OCI-LY7 (cell line): Measurements from ENCODE around the gene TRNT1. TPM values are rescaled to one million over a fixed set of nuclear protein-coding genes. Genes with fewer than 3 reads are reported as not detected.

Experiments used
- BruUV-seq: library from RNA; stranded (reverse); fragments of 400-500 nt; replicated peaks from 2 replicates; lab custom pipeline; 2021; lab: Mats Ljungman, UMichigan
- CTCF ChIA-PET: fragments of 300-600 bp; sonication (Branson Sonifier 250); formaldehyde crosslinking; loops from one replicate; lab custom pipeline; 2022; ENCODE audit warnings: antibody characterized with exemption; ENCODE audit not compliant: unreplicated experiment; lab: Charles Lee
- POLR2A ChIA-PET: fragments of 300-600 bp; sonication (Branson Sonifier 250); formaldehyde crosslinking; loops from one replicate; lab custom pipeline; 2022; ENCODE audit warnings: antibody characterized with exemption; lab: Charles Lee
- DNase-seq: peaks from one replicate; pipeline ENCODE4 v3.0.0-alpha.2; 2015; ENCODE audit warnings: low spot score
- H2AFZ ChIP-seq: fragments of 200-600 bp; sonication (generic), shearing (Covaris generic); 2 replicates; pipeline ENCODE4 v1.6.1; 2014; ENCODE audit warnings: mild to moderate bottlenecking, antibody characterized with exemption, low read length, moderate library complexity
- H3K27ac ChIP-seq: fragments of 200-600 bp; sonication (generic); 2 replicates; pipeline ENCODE4 v1.5.1; 2014; ENCODE audit warnings: mixed run types, low read depth, mild to moderate bottlenecking, moderate library complexity, low read length, inconsistent platforms; ENCODE audit not compliant: poor library complexity, severe bottlenecking
- H3K36me3 ChIP-seq: fragments of 200-600 bp; sonication (generic); 2 replicates; pipeline ENCODE4 v1.6.1; 2014; ENCODE audit warnings: mild to moderate bottlenecking, antibody characterized with exemption, low read length, moderate library complexity, mixed read lengths; ENCODE audit not compliant: insufficient read depth
- H3K4me1 ChIP-seq: fragments of 200-600 bp; sonication (generic); 2 replicates; pipeline ENCODE4 v1.5.1; 2014; ENCODE audit warnings: mild to moderate bottlenecking, low read length; ENCODE audit not compliant: insufficient read depth, poor library complexity, severe bottlenecking
- H3K4me2 ChIP-seq: fragments of 200-600 bp; sonication (generic); 2 replicates; pipeline ENCODE4 v1.6.1; 2014; ENCODE audit warnings: mild to moderate bottlenecking, low read length
- H3K4me3 ChIP-seq: fragments of 200-600 bp; sonication (generic); 2 replicates; pipeline ENCODE4 v1.5.1; 2014; ENCODE audit warnings: mild to moderate bottlenecking, low read depth, low read length; ENCODE audit not compliant: poor library complexity, severe bottlenecking
- H3K79me2 ChIP-seq: fragments of 200-600 bp; sonication (generic); 2 replicates; pipeline ENCODE4 v1.6.1; 2016; ENCODE audit warnings: low read depth, mild to moderate bottlenecking, low read length, moderate library complexity, mixed read lengths; ENCODE audit not compliant: insufficient read depth
- H3K9me2 ChIP-seq: fragments of 200-600 bp; sonication (generic); 2 replicates; pipeline ENCODE4 v1.6.1; 2016; ENCODE audit warnings: mild to moderate bottlenecking, low read length, mixed read lengths; ENCODE audit not compliant: insufficient read depth
- H3K9me3 ChIP-seq: fragments of 200-600 bp; sonication (generic); 2 replicates; pipeline ENCODE4 v1.6.1; 2014; ENCODE audit warnings: mild to moderate bottlenecking, mixed run types, low read length, mixed read lengths
- H4K20me1 ChIP-seq: fragments of 200-600 bp; sonication (generic); 2 replicates; pipeline ENCODE4 v1.6.1; 2014; ENCODE audit warnings: mild to moderate bottlenecking, antibody characterized with exemption, low read length, moderate library complexity, mixed read lengths; ENCODE audit not compliant: insufficient read depth
- EZH2phosphoT487 ChIP-seq: fragments of 200-600 bp; sonication (generic); IDR thresholded peaks from 2 replicates; pipeline ENCODE4 v1.6.1; 2018; ENCODE audit warnings: low read depth, borderline replicate concordance, mild to moderate bottlenecking, mixed run types, antibody characterized with exemption, low read length, moderate library complexity, mixed read lengths
- intact Hi-C: fragments of 100-400 bp; cut with micrococcal nuclease; formaldehyde crosslinking; loops from one replicate; pipeline ENCODE4 v1.10.0; 2022; ENCODE audit not compliant: unreplicated experiment
- total RNA-seq, 2 experiments: library from RNA; depleted of rRNA in 1 of 2; stranded (reverse); fragments of >200 nt in 1 of 2; shearing (Covaris generic) in 1 of 2; gene quantifications; 2 replicates each; pipeline ENCODE4 v1.2.3, GENCODE V29; 2014 to 2022
- TF ChIP-seq, protein P1 (sequence below): fragments of 200-600 bp; sonication (generic); conservative IDR thresholded peaks from 2 replicates; pipeline ENCODE4 v1.5.1; 2014; ENCODE audit warnings: mild to moderate bottlenecking, antibody characterized with exemption, low read length, moderate library complexity, mixed read lengths

TRNT1 gene
- total RNA-seq, 2 experiments from 2014 or later, result 46.5 to 58.6 TPM

DNA sequence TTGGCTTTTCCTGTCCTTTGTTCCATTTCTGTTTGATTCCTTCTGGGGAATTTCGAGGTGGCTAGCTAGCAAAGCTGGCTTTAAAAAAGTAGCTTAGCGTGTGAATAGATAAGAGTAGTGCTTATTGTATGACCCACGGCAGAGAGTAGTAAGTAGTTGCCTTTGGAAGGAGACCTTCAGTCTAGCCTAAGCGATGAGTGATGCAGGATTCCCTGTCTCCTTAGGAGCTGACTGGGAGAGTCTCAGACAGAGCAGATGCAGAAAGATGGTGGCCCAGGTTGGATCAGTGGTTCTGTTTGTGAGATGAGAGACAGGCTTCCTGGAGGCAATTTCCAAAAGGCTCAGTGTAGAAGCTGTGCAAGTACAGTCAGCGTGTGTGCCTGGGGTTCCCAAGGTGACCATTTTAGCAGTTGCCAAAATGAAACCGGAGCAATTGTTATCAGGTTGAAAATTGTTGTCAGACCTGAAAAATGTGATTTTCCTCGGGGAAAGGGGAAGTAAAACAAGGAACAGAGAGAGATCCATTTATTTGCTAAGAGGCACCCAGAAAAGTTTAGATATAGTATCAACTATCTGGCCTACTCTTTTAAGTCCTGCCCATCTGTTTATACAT lies 15.9 kb upstream of the TRNT1 start:
- intact Hi-C loops, result no loop called here
- H3K4me2 ChIP-seq, result no peak overlapping the region

DNA sequence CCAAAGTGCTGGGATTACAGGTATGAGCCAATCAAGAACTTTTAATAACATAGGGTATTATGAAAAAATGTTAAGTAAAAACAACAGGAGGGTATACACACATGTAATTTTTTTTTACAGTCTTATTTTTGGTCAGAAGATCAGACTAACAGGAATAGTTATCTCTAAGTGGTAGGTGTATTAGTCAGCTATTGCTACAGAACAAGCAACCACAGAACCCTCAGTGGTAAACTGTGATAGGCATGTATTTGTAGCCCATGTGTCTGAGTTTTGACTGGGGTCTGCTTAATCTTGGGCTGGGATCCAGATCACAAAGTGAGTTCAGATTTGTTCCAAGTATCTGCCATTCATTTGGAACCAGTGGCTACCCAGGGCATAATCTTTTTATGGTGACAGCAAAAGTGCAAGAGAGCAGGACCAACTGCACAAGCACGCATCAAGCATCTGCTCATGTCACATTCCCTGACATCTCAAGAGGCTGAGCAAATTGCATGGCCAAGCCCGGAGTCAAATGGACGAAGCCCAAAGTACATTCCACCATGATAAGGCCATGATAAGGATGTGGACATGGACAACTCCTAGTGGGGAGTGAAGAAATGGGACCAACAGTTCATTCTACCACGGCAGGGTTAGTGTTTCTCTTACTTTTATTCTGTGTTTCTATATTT lies 13.6 kb upstream of the TRNT1 start:
- intact Hi-C loops, result no loop called here
- Histone ChIP-seq H4K20me1 (no peaks in the 10 kb centered on the region), H3K9me2 (no peaks in the 10 kb centered on the region), H3K79me2 (no peaks in the 10 kb centered on the region), H3K4me2 (no peak overlapping the region), H3K36me3 (no peaks in the 10 kb centered on the region), H3K27ac (no peak overlapping the region), H3K4me3 (no peak overlapping the region), H3K9me3 (no peaks in the 10 kb centered on the region), H2AFZ (no peak overlapping the region), H3K4me1 (no peaks in the 10 kb centered on the region)
- DNase-seq, result no peak
- POLR2A ChIA-PET, result interaction anchor here (0.6 to 0.8 kb wide), 2 partner anchors 12 to 819 kb away, joined by 3 read pairs; no protein-coding TSS in a partner anchor
- TF ChIP-seq, protein P1, sequence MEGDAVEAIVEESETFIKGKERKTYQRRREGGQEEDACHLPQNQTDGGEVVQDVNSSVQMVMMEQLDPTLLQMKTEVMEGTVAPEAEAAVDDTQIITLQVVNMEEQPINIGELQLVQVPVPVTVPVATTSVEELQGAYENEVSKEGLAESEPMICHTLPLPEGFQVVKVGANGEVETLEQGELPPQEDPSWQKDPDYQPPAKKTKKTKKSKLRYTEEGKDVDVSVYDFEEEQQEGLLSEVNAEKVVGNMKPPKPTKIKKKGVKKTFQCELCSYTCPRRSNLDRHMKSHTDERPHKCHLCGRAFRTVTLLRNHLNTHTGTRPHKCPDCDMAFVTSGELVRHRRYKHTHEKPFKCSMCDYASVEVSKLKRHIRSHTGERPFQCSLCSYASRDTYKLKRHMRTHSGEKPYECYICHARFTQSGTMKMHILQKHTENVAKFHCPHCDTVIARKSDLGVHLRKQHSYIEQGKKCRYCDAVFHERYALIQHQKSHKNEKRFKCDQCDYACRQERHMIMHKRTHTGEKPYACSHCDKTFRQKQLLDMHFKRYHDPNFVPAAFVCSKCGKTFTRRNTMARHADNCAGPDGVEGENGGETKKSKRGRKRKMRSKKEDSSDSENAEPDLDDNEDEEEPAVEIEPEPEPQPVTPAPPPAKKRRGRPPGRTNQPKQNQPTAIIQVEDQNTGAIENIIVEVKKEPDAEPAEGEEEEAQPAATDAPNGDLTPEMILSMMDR, result no peak
- TF ChIP-seq EZH2phosphoT487, result no peak
- no TSS peak for BruUV-seq
- CTCF ChIA-PET, result no interaction called here

More for the DNA sequence above, 15.9 kb upstream of the TRNT1 start:
- DNase-seq, result no peak
- ChIA-PET CTCF (no interaction called here), POLR2A (no interaction called here)
- Histone ChIP-seq H3K36me3 (no peaks in the 10 kb centered on the region), H3K4me3 (no peak overlapping the region), H3K79me2 (no peaks in the 10 kb centered on the region), H3K27ac (no peak overlapping the region), H4K20me1 (no peaks in the 10 kb centered on the region), H3K4me1 (no peaks in the 10 kb centered on the region), H2AFZ (no peak overlapping the region), H3K9me3 (no peaks in the 10 kb centered on the region), H3K9me2 (no peaks in the 10 kb centered on the region; the same call in 1 of the 2 replicates)
- TF ChIP-seq EZH2phosphoT487, result no peak
- TF ChIP-seq, protein P1, result no peak
- BruUV-seq, result no TSS peak

DNA sequence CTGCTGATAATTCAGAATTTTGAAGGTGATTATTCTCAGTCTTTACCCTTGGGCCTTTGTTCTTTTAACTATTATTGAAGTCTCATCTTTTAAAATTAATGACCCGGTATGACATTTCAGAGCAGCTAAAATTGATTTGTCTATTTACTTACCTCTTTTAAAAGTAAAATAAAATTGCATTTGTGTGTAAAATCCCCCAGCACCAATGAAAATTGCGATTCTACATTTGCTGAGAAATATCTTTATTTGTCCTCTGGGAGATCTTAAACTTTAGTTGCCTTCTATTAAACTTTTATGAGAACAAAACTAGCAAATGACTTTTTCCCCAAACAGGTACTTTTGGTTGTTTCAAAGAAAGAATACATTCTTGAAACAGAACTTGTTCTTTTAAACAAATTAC lies 9.1 kb upstream of the TRNT1 start:
- ChIA-PET POLR2A (no interaction called here), CTCF (no interaction called here)
- Histone ChIP-seq H3K79me2 (no peaks in the 10 kb centered on the region), H3K9me3 (no peaks in the 10 kb centered on the region), H3K36me3 (no peaks in the 10 kb centered on the region), H4K20me1 (no peaks in the 10 kb centered on the region), H3K4me2 (no peak overlapping the region), H2AFZ (no peak overlapping the region), H3K4me1 (no peaks in the 10 kb centered on the region), H3K4me3 (no peak overlapping the region), H3K9me2 (no peaks in the 10 kb centered on the region), H3K27ac (no peak overlapping the region)
- intact Hi-C loops, result no loop called here
- DNase-seq, result no peak
- no TSS peak for BruUV-seq
- no peak for TF ChIP-seq EZH2phosphoT487
- TF ChIP-seq, protein P1, result no peak
